Endothelial cell of umbilical vein (primary cell): ENCODE results near the gene KDM4C. TPM values are rescaled to one million over a fixed set of nuclear protein-coding genes. Genes with fewer than 3 reads are reported as not detected.

Source experiments
- BruUV-seq: library from RNA; stranded (reverse); fragments of 400-500 nt; replicated peaks from 2 replicates; lab custom pipeline; 2021; lab: Mats Ljungman, UMichigan
- CTCF ChIA-PET: fragments of 300-600, 350-600 bp; sonication (Branson Sonifier 250); formaldehyde crosslinking; loops from one replicate; lab custom pipeline; 2021; ENCODE audit warnings: antibody characterized with exemption, inconsistent platforms; lab: Charles Lee
- POLR2A ChIA-PET: fragments of 300-600, 350-600 bp; sonication (Branson Sonifier 250); formaldehyde crosslinking; loops from one replicate; lab custom pipeline; 2021; ENCODE audit warnings: antibody characterized with exemption, inconsistent platforms; lab: Charles Lee
- DNase-seq: peaks from one replicate; pipeline ENCODE4 v3.0.0-alpha.2; 2011; ENCODE audit warnings: low read depth, low spot score
- FAIRE-seq: peaks from 2 replicates; lab custom pipeline; 2011; peaks lifted over from hg19 to GRCh38; lab: Jason Lieb, UNC
- H2AFZ ChIP-seq: 2 replicates; pipeline ENCODE4 v1.6.0; 2012; ENCODE audit warnings: low read depth, low read length, control low read depth, inconsistent platforms
- H3K27ac ChIP-seq: 2 replicates; pipeline ENCODE4 v1.5.1; 2011; ENCODE audit warnings: low read depth, mild to moderate bottlenecking, control low read depth, low read length, moderate library complexity; ENCODE audit not compliant: insufficient read depth
- H3K27me3 ChIP-seq, 2 experiments: 2 replicates each; pipeline versions ENCODE4 v1.6.0 to v1.6.1; 2011; ENCODE audit warnings: low read length in 2 of 2, mixed read lengths in 1 of 2; ENCODE audit not compliant: control insufficient read depth in 2 of 2, insufficient read depth in 2 of 2
- H3K36me3 ChIP-seq, 2 experiments: 2 replicates in 1 of 2; 3 replicates in 1 of 2; pipeline ENCODE4 v1.5.1; 2011; ENCODE audit warnings: low read length in 2 of 2, mild to moderate bottlenecking in 1 of 2, moderate library complexity in 1 of 2; ENCODE audit not compliant: control insufficient read depth in 2 of 2, insufficient read depth in 2 of 2; ENCODE audit errors: extremely low read depth in 1 of 2
- H3K4me1 ChIP-seq: 3 replicates; pipeline ENCODE4 v1.5.1; 2011; ENCODE audit warnings: mild to moderate bottlenecking, low read length; ENCODE audit not compliant: control insufficient read depth, insufficient read depth; ENCODE audit errors: extremely low read depth
- H3K4me2 ChIP-seq: 2 replicates; pipeline ENCODE4 v1.6.1; 2011; ENCODE audit warnings: low read length, control low read depth, mixed read lengths; ENCODE audit not compliant: insufficient read depth
- H3K4me3 ChIP-seq, 3 experiments: fragments of 200-600 bp in 1 of 3; sonication (generic), shearing (Covaris generic) in 1 of 3; replicated peaks in 1 of 3; 2 replicates each; pipeline ENCODE4 v1.5.1; 2011 to 2016; ENCODE audit warnings: control low read depth in 3 of 3, low read length in 3 of 3, mild to moderate bottlenecking in 2 of 3, inconsistent platforms in 1 of 3, low read depth in 1 of 3, moderate library complexity in 1 of 3; ENCODE audit not compliant: insufficient read depth in 1 of 3
- H3K79me2 ChIP-seq: 2 replicates; pipeline ENCODE4 v1.6.0; 2012; ENCODE audit warnings: low read length, inconsistent platforms; ENCODE audit not compliant: control insufficient read depth, insufficient read depth
- H3K9ac ChIP-seq: replicated peaks from 2 replicates; pipeline ENCODE3; 2011; ENCODE audit warnings: low read length, control low read depth; ENCODE audit not compliant: insufficient read depth; ENCODE audit errors: extremely low read depth
- H3K9me1 ChIP-seq: replicated peaks from 3 replicates; pipeline ENCODE4 v1.6.0; 2011; ENCODE audit warnings: mild to moderate bottlenecking, low read length; ENCODE audit not compliant: control insufficient read depth, insufficient read depth; ENCODE audit errors: extremely low read depth
- H3K9me3 ChIP-seq: replicated peaks from 2 replicates; pipeline ENCODE4 v1.5.1; 2012; ENCODE audit warnings: low read length, inconsistent platforms; ENCODE audit not compliant: control insufficient read depth, insufficient read depth
- H4K20me1 ChIP-seq: replicated peaks from 2 replicates; pipeline ENCODE3; 2011; ENCODE audit warnings: mild to moderate bottlenecking, low read length; ENCODE audit not compliant: control insufficient read depth, insufficient read depth; ENCODE audit errors: extremely low read depth
- CTCF ChIP-seq, 2 donors: IDR thresholded peaks; 1 replicate in 1 of 2; 2 replicates in 1 of 2; pipeline ENCODE4 v1.5.1; 2011; ENCODE audit warnings: low read length in 2 of 2, mild to moderate bottlenecking in 2 of 2, moderate library complexity in 2 of 2, control low read depth in 1 of 2, inconsistent platforms in 1 of 2, low read depth in 1 of 2; ENCODE audit not compliant: insufficient read depth in 1 of 2; ENCODE audit errors: extremely low read depth in 1 of 2
- EZH2 ChIP-seq: IDR thresholded peaks from 2 replicates; pipeline ENCODE4 v1.6.1; 2012; ENCODE audit warnings: borderline replicate concordance, low read depth, mild to moderate bottlenecking, moderate library complexity, low read length, inconsistent platforms; ENCODE audit not compliant: severe bottlenecking
- FOS ChIP-seq: IDR thresholded peaks from 2 replicates; pipeline ENCODE4 v1.6.1; 2011; ENCODE audit warnings: mild to moderate bottlenecking, low read length, moderate library complexity, borderline replicate concordance; ENCODE audit not compliant: insufficient read depth
- GATA2 ChIP-seq: IDR thresholded peaks from 2 replicates; pipeline ENCODE4 v1.7.0; 2011; ENCODE audit warnings: low read depth, mild to moderate bottlenecking, moderate library complexity, mixed read lengths, low read length; ENCODE audit not compliant: insufficient read length, insufficient read depth
- JUN ChIP-seq: IDR thresholded peaks from 2 replicates; pipeline ENCODE4 v1.6.1; 2011; ENCODE audit warnings: borderline replicate concordance, low read depth; ENCODE audit not compliant: insufficient read length, insufficient read depth
- MYC ChIP-seq: IDR thresholded peaks from one replicate; pipeline ENCODE4 v1.6.1; 2011; ENCODE audit warnings: mild to moderate bottlenecking, low read depth, low read length
- POLR2A ChIP-seq: IDR thresholded peaks from 2 replicates; pipeline ENCODE4 v1.6.1; 2012; ENCODE audit warnings: low read depth, mild to moderate bottlenecking, control low read depth, low read length
- POLR2AphosphoS5 ChIP-seq: IDR thresholded peaks from 2 replicates; pipeline ENCODE4 v1.6.1; 2012; ENCODE audit warnings: low read depth, mild to moderate bottlenecking, control low read depth, low read length, moderate library complexity; ENCODE audit not compliant: insufficient read depth
- dilution Hi-C: fragments of 300-500 bp; cut with MboI; formaldehyde crosslinking; loops from one replicate; pipeline ENCODE4 v1.15.0; 2019; ENCODE audit warnings: low sequenced_read_pairs; ENCODE audit not compliant: extremely low pct_ligation_motif_present
- intact Hi-C: fragments of 100-400 bp; cut with micrococcal nuclease; formaldehyde crosslinking; loops from one replicate; pipeline ENCODE4 v1.10.0; 2022
- polyA plus RNA-seq, 4 experiments: library from polyadenylated mRNA; depleted of rRNA in 3 of 4; stranded (reverse) in 3 of 4; unstranded in 1 of 4; fragments of >200 nt; gene quantifications; 2 replicates each; pipeline versions ENCODE4 v1.2.1 to v1.2.3, GENCODE V29; 2011 to 2012; ENCODE audit warnings: missing spikeins in 1 of 4
- total RNA-seq: library from RNA; stranded (reverse); gene quantifications from 2 replicates; pipeline ENCODE4 v1.2.3, GENCODE V29; 2021
- TF ChIP-seq, protein P1 (sequence below): IDR thresholded peaks from 2 replicates; pipeline ENCODE4 v1.6.1; 2011; ENCODE audit not compliant: insufficient read depth, insufficient read length

The KDM4C gene
- total and polyA plus RNA-seq, 2 donors (not counting 3 experiments of a cell fraction or from before 2014, with no cell fraction given): 5.4 to 15.0 TPM

DNA sequence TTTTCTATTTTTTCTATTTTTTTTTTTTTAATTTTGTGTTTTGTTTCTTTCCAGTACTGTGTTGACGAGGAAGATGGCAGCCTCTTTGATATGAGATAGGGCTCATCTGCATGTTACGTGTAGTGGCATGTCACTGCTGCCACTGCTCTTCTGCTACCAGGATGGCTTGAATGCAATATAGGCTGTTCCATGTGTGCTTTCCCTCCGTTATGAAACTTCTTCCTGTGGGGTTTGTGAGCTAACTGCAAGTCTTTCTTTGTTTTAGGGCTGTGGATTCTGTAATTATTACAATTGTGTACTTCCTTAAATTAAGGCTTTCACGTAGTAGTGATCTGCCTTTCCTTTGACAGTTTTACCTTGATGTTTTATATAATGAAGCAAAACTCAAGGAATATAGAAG, 184.6 kb downstream of the KDM4C start:
- FAIRE-seq (no peak), DNase-seq (no peak)
- intact Hi-C loops (no loop called here), dilution Hi-C loops (no loop called here)
- ChIA-PET CTCF (no interaction called here), POLR2A (no interaction called here)
- no peaks in the 10 kb centered on the region for H3K9me1 ChIP-seq
- peaks cover 19% of the 10 kb centered on the region for H3K4me1 ChIP-seq
- H4K20me1 ChIP-seq: no peaks in the 10 kb centered on the region
- H3K9ac ChIP-seq: no peak overlapping the region
- no peak overlapping the region for H2AFZ ChIP-seq
- TF ChIP-seq GATA2 (no peak), FOS (no peak), EZH2 (no peak), CTCF (IDR thresholded peaks at IDR 0.05; ENCODE audit: extremely low read depth in 1 of 2, insufficient read depth in 1 of 2, low read depth in 1 of 2, low read length in 2 of 2) (no peak), MYC (no peak), POLR2A (no peak), JUN (no peak), POLR2AphosphoS5 (no peak)
- TF ChIP-seq, protein P1, sequence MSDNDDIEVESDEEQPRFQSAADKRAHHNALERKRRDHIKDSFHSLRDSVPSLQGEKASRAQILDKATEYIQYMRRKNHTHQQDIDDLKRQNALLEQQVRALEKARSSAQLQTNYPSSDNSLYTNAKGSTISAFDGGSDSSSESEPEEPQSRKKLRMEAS: no peak
- H3K9me3 ChIP-seq: no peaks in the 10 kb centered on the region
- no peak overlapping the region for H3K27ac ChIP-seq
- BruUV-seq: no TSS peak
- no peaks in the 10 kb centered on the region for H3K27me3 ChIP-seq
- H3K36me3 ChIP-seq: no peaks in the 10 kb centered on the region
- H3K4me2 ChIP-seq: no peak overlapping the region
- no peaks in the 10 kb centered on the region for H3K79me2 ChIP-seq
- no peak overlapping the region for H3K4me3 ChIP-seq
